Gastrocnemius medialis (tissue), 4 donors: ENCODE measurements around the gene CCNQ.

ENCODE experiments used
- CTCF ChIP-seq, 5 experiments: fragments of 450-650 bp in 3 of 5; fragments of 200-600 bp in 2 of 5; sonication (generic) in 2 of 5; IDR thresholded peaks in 4 of 5; conservative IDR thresholded peaks in 1 of 5; 1 replicate in 4 of 5; 2 replicates in 1 of 5; pipeline ENCODE4 v1.5.1; 2016 to 2019; ENCODE audit warnings: antibody characterized with exemption in 5 of 5, mild to moderate bottlenecking in 3 of 5, moderate library complexity in 3 of 5
- POLR2A ChIP-seq, 2 donors: fragments of 450-650 bp; IDR thresholded peaks; one replicate each; pipeline ENCODE4 v1.6.1; 2017; ENCODE audit warnings: antibody characterized with exemption in 2 of 2, mild to moderate bottlenecking in 2 of 2, moderate library complexity in 2 of 2

DNA sequence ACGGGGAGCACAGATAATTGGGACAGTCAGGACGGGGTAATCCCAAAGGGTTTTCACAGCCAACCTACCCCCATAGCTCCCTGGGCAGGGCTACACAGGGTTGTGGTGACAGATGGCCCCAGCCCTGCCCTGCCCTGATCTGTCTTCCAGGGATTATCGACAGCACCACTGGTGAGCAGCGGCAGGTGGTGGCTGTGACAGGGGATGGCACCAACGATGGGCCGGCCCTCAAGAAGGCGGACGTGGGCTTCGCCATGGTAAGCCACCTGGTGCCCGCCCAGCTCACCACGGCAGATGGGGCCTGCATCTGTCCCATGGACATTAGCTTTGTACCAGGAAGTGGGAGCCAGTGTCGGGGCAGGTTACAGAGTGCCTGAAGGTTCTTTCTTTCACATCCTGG, 42.2 kb downstream of the CCNQ start:
- TF ChIP-seq CTCF (IDR thresholded peaks at IDR 0.05 in 4 of 5, conservative IDR thresholded peaks at IDR 0.05 in 1 of 5) (no peak), POLR2A (IDR thresholded peaks at IDR 0.05) (no peak)
